ENCODE data around the gene MORF4L2. TPM values are rescaled to one million over a fixed set of nuclear protein-coding genes. Genes with fewer than 3 reads are reported as not detected.
A peak's percentile ranks its signal among the peaks of the same experiment; 100 is the strongest.

The MORF4L2 gene
- total RNA-seq, 2 donors from 2014 or later, result 176 to 184 TPM

DNA sequence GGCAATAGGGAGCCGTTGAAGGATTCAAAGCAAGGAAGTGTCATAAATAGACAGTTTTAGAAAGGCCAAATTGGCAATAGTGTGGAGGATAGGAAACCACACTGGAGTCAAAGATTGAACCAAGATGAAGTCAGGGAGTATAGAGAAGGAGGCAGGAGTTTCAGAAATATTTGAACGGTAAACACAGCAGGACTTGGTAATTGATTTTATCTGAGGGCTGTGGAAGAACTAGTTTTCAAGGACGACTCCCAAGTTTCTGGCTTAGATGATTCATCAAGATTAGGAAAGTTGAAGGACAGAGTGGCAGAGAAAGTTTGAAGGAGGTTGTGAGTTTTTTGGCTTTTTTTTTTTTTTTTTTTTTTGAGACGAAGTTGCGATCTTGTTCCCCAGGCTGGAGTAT lies 12.7 kb upstream of the MORF4L2 start:
- peaks cover 17 to 24% of the 10 kb centered on the region in 2 donors for H3K27me3 Mint-ChIP-seq
- H3K4me1 Mint-ChIP-seq (ENCODE audit: low read depth in 2 of 2), result no peaks in the 10 kb centered on the region
- H3K36me3 Mint-ChIP-seq, result no peaks in the 10 kb centered on the region
- H3K9me3 Mint-ChIP-seq, result no peaks in the 10 kb centered on the region
- no peak for DNase-seq (ENCODE audit: low spot score)
- no peak overlapping the region for H3K4me3 Mint-ChIP-seq
- H3K27ac Mint-ChIP-seq, result no peak overlapping the region
- no peak for ATAC-seq

DNA sequence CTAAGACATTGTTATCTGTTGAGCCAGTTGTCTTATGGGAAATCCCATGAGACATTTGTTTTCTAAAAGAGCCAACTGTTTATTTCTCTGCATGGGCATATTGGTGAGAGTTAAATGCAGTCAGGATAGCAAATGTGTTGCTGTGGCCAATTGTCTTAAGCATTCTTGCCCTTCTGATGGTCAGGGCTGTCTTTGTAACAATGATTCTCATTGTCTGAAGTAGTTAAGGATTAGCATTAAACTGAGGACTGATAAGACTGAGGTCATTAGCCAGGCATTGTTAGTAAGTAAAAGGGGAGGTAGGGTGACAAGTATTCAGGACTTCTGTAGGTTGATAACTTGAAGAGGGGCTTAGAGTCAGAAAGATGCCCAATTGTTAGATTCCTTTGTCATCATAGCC lies 11.2 kb upstream of the MORF4L2 start:
- Mint-ChIP-seq H3K27ac (no peak overlapping the region), H3K36me3 (no peaks in the 10 kb centered on the region), H3K4me3 (no peak overlapping the region), H3K27me3 (peaks cover 17 to 20% of the 10 kb centered on the region in 2 donors), H3K4me1 (ENCODE audit: low read depth in 2 of 2) (no peaks in the 10 kb centered on the region), H3K9me3 (no peaks in the 10 kb centered on the region)
- DNase-seq (ENCODE audit: low spot score), result no peak
- no peak for ATAC-seq

DNA sequence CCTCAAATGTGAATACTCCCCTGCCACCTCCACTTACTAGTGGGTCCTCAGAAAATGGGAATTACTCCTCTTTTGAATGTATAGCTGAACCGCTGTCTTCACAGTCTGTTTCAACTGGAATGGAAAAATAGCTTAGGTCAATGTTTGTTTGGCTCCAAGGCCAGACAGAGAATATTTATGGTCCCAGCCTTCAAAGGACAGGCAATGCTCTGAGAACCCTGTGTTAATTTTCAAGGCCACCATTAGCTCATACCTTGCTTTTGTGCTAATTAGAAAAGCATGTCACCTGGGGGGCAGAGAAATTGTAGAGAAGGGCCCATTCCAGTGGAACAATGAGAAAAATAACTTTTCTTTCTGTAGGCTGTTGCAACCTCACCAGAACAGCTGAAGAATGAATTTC lies 4.6 kb upstream of the MORF4L2 start:
- H3K27me3 Mint-ChIP-seq, result peaks cover 0 to 8% of the 10 kb centered on the region in 2 donors
- DNase-seq (ENCODE audit: low spot score), result no peak
- H3K27ac Mint-ChIP-seq, result no peak overlapping the region
- no peak overlapping the region for H3K4me3 Mint-ChIP-seq
- H3K9me3 Mint-ChIP-seq, result no peaks in the 10 kb centered on the region
- ATAC-seq, result no peak
- no peaks in the 10 kb centered on the region for H3K4me1 Mint-ChIP-seq (ENCODE audit: low read depth in 2 of 2)
- no peaks in the 10 kb centered on the region for H3K36me3 Mint-ChIP-seq

DNA sequence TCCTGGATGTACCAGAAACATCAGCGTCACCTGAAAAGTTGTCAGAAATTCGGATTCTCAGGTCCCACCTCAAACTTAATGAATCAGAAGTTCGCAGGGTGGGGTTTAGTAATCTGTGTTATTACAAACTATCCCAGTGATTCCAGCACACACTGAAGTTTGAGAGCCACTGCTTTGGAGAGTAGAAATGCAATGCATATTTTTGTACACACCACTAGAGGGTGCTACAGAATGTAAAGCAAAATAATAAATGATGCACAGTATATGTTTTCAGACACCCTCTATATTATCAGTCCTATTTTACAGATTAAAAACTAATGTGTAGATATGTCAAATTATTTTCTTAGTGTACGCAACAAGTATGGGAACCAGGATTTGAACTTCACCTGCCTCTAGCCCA lies 2.4 kb upstream of the MORF4L2 start:
- Mint-ChIP-seq H3K4me3 (no peak overlapping the region), H3K9me3 (no peaks in the 10 kb centered on the region)

DNA sequence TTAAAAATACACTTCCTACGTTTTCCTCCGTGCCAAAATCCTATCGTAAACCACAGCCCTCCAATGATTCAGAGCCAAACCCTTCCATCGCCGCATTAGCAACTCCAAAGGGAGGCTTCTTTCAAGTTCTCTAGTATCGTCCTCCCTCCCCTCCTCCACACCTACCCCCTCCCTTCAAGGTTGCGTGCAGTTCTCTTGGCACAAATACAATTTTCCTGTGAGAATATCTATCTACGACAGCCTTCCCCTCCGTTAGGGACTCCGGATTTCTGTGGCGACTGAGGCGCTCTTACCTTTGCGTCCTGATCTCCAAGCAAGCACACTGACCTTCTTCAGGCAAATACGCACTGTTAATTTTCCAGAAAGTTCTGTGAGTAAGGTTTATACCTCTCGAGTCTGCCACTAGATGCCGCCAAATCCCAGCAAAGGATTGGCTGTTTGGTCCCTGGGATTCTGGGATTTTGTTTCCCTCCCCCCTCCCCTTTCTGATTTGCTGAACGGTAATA lies 1.2 kb upstream of the MORF4L2 start:
- Mint-ChIP-seq H3K4me3 (no peak overlapping the region), H3K36me3 (peaks cover 6% of the 10 kb centered on the region), H3K4me1 (ENCODE audit: low read depth in 2 of 2) (peaks cover 3 to 4% of the 10 kb centered on the region in 2 donors), H3K9me3 (no peaks in the 10 kb centered on the region), H3K27ac (no peak overlapping the region), H3K27me3 (peaks cover 0 to 2% of the 10 kb centered on the region in 2 donors)
- no peak for DNase-seq (ENCODE audit: low spot score)
- no peak for ATAC-seq

More for the DNA sequence above, 2.4 kb upstream of the MORF4L2 start:
- DNase-seq (ENCODE audit: low spot score) (no peak), ATAC-seq (no peak)
- Mint-ChIP-seq H3K27me3 (peaks cover 0 to 3% of the 10 kb centered on the region in 2 donors), H3K36me3 (peaks cover 2% of the 10 kb centered on the region), H3K27ac (no peak overlapping the region), H3K4me1 (ENCODE audit: low read depth in 2 of 2) (peaks cover under 1% of the 10 kb centered on the region in 2 donors)

DNA sequence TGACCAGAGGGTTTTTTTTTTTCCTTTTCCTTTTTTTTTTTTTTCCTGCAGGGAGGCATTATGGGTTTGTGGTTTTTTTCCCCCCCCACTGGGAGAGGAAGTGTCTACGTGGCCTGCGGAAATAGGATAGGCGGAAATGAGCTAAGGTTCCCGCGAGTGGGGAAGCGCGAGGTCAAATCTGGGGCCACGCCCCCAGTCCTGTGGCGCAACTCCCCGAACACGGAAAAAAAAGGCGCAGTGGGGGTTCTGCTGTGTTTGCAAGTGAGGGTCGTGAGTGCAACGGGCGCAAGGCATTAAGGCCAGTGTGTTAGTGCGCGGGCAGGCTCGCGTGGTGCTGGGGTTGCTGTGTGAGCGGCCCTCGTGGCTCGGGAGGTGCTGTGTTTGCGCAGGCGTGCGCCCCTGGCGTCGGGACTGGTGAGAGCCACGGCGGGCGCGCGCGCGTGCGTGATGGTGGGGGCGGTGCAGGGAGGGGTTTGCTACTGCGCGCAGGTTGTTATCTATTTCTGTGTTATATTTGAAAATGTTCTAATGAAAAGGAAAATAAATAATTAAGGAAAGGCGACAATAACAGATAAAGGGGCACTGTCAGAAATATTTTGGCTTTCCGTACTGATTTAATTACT lies 685 bp upstream of the MORF4L2 start:
- no peaks in the 10 kb centered on the region for H3K9me3 Mint-ChIP-seq
- H3K4me1 Mint-ChIP-seq (ENCODE audit: low read depth in 2 of 2), result peaks cover 3 to 4% of the 10 kb centered on the region in 2 donors
- ATAC-seq (peak; percentile 81 to 84), DNase-seq (ENCODE audit: low spot score) (peak; percentile 90)
- H3K27ac Mint-ChIP-seq, result no peak overlapping the region
- H3K4me3 Mint-ChIP-seq, result no peak overlapping the region
- H3K27me3 Mint-ChIP-seq, result no peaks in the 10 kb centered on the region
- H3K36me3 Mint-ChIP-seq, result peaks cover 6% of the 10 kb centered on the region

DNA sequence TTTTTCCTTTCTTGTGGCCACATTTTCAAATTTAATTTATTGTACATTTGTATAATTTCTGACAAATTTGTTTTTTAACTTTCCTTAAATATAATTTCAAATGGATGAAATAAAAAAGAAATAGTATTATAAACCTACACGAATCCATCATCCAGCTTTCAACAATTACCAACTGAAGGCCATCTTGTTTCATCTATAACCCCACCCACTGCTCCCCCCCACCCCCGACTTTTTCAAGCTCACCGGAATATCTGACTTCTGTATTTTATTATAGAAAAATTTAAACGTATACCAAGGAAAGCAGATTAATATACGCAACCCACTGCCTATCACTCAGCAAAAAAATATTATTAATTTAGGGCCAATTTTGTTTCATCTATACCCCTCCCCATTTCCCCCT lies 1.1 kb downstream of the MORF4L2 start:
- H3K4me1 Mint-ChIP-seq (ENCODE audit: low read depth in 2 of 2), result peaks cover 3 to 4% of the 10 kb centered on the region in 2 donors
- H3K9me3 Mint-ChIP-seq, result no peaks in the 10 kb centered on the region
- DNase-seq (ENCODE audit: low spot score) (no peak), ATAC-seq (no peak)
- H3K4me3 Mint-ChIP-seq, result no peak overlapping the region
- H3K27me3 Mint-ChIP-seq, result no peaks in the 10 kb centered on the region
- H3K36me3 Mint-ChIP-seq, result peaks cover 6% of the 10 kb centered on the region
- no peak overlapping the region for H3K27ac Mint-ChIP-seq

DNA sequence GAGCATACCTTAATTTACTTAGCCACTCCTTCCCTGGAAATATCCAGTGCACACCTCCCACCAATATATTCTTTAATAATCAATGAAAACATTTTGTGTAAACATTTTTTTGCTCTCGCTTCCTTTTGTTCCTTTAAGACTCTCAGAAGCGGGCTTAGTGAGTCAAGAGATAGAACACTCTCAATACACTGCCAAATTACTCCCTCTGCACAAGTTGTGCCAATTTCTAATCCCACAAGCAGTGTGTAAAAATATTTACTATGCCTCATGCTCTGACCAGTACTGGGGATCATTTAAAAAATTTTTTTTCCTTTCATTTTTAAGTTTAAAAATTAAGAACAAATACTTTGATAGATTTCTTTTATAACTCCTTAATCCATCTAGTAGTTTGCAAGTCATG lies 5.1 kb downstream of the MORF4L2 start:
- no peak for DNase-seq (ENCODE audit: low spot score)
- H3K27me3 Mint-ChIP-seq, result peaks cover 0 to 6% of the 10 kb centered on the region in 2 donors

DNA sequence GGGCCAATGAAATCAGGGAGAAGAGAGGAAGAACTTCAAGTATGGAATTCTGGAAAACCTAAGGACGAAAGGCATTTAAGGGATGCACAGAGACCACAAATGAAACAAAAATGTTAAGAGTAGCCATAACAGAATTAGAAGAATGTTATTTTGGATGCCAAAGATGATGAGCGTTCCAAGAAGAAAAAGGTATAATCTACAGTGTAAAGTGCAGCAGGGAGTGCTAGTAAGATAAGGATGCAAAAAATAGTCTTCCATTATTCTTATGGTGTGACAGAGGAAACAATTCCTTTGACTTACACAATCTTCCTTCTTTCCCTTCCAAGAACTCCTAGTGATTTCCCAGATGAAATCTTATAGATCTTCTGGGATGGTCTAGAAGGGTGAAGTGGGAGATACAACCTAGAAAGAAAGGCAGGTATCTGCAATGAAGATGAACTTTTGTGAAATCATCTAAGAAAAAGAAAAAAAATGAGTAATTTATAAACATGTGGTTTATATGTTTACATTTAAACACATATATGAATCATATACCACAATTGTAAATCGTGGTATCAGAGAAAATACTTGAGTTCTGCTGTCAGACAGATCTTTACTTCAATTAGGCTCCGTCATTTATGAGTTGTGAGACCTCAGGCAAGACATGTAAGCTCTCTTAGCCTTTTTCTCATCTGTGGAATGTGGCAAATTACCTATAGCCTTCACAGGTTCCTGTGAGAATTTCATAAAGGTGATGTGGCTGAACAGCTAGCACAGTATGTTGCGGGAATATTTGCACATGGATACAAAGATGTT lies 8.1 kb downstream of the MORF4L2 start:
- Mint-ChIP-seq H3K9me3 (no peaks in the 10 kb centered on the region), H3K4me3 (no peak overlapping the region), H3K27me3 (peaks cover 0 to 6% of the 10 kb centered on the region in 2 donors), H3K27ac (peak overlapping the region in 1 of 2 donors; percentile 8), H3K36me3 (peaks cover 21% of the 10 kb centered on the region), H3K4me1 (ENCODE audit: low read depth in 2 of 2) (peaks cover 0 to 12% of the 10 kb centered on the region in 2 donors)
- no peak for ATAC-seq
- no peak for DNase-seq (ENCODE audit: low spot score)

More for the DNA sequence above, 5.1 kb downstream of the MORF4L2 start:
- ATAC-seq, result no peak
- peaks cover 3 to 17% of the 10 kb centered on the region in 2 donors for H3K4me1 Mint-ChIP-seq (ENCODE audit: low read depth in 2 of 2)
- peaks cover 26% of the 10 kb centered on the region for H3K36me3 Mint-ChIP-seq
- no peaks in the 10 kb centered on the region for H3K9me3 Mint-ChIP-seq
- no peak overlapping the region for H3K27ac Mint-ChIP-seq
- no peak overlapping the region for H3K4me3 Mint-ChIP-seq

DNA sequence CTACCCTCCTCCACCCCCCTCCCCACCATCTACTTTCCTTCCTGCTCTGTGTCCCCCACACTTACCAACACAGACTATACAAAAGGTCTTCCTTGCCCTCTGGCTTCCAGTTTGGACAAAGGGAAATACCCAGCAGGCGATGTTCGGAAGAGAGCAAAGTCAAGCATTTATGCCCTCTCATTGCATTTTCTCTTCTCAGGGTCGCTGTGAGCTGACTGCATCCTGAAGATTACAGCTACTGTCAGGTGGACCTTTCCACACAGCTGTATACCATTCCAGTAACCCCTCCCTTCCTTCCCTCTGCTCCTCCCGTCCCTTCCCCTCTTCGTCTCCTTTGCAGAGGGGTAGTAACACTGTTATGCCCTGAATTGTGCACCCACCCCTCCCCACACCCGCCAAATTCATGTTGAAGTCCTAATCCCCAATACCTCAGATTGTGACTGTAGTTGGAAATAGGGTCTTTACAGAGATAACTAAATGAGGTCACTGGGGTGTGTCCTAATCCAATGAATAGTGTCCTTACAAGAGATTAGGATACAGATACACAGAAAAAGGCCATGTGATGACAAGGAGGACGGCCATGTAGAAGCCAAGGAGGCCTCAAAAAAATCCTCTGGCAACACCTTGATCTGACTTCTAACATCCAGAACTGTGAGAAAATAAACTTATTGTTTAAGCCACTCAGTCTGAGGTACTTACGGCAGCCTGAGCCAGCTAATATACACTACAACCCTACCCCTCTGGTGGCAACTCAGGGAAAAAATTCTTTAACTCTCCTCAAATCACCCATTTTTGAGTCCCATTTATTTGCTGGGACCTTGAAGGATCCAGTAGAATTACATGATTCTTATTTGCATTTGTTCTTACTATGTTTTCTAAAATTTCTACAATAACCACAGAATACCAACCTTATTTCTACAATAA lies 11.7 kb downstream of the MORF4L2 start:
- H3K4me1 Mint-ChIP-seq (ENCODE audit: low read depth in 2 of 2), result peaks cover 0 to 12% of the 10 kb centered on the region in 2 donors
- H3K27ac Mint-ChIP-seq, result no peak overlapping the region
- no peak for ATAC-seq
- no peaks in the 10 kb centered on the region for H3K9me3 Mint-ChIP-seq
- no peak overlapping the region for H3K4me3 Mint-ChIP-seq
- no peak for DNase-seq (ENCODE audit: low spot score)
- peaks cover 21% of the 10 kb centered on the region for H3K36me3 Mint-ChIP-seq
- peaks cover 0 to 6% of the 10 kb centered on the region in 2 donors for H3K27me3 Mint-ChIP-seq

DNA sequence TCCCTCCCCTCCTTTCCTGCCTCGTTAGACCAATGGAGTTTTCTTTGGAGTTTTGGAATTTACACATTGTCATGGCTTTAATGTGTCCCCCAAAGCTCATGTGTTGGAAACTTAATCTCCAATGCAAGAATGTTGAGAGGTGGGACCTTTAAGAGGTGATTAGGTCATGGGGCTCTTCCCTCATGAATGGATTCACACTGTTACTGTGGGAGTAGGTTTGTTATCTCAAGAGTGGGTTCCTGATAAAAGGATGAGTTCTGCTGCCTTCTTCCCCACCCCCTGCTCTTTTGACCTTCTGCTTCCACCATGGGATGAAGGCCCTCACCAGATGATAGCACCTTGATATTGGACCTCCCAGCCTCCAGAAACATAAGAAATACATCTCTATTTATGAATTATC lies 16.8 kb downstream of the MORF4L2 start:
- H3K4me1 Mint-ChIP-seq (ENCODE audit: low read depth in 2 of 2), result no peaks in the 10 kb centered on the region
- no peaks in the 10 kb centered on the region for H3K9me3 Mint-ChIP-seq
- no peak overlapping the region for H3K4me3 Mint-ChIP-seq
- no peak overlapping the region for H3K27ac Mint-ChIP-seq
- H3K36me3 Mint-ChIP-seq, result no peaks in the 10 kb centered on the region
- no peak for ATAC-seq
- H3K27me3 Mint-ChIP-seq, result peaks cover 6 to 8% of the 10 kb centered on the region in 2 donors
- DNase-seq (ENCODE audit: low spot score), result no peak

DNA sequence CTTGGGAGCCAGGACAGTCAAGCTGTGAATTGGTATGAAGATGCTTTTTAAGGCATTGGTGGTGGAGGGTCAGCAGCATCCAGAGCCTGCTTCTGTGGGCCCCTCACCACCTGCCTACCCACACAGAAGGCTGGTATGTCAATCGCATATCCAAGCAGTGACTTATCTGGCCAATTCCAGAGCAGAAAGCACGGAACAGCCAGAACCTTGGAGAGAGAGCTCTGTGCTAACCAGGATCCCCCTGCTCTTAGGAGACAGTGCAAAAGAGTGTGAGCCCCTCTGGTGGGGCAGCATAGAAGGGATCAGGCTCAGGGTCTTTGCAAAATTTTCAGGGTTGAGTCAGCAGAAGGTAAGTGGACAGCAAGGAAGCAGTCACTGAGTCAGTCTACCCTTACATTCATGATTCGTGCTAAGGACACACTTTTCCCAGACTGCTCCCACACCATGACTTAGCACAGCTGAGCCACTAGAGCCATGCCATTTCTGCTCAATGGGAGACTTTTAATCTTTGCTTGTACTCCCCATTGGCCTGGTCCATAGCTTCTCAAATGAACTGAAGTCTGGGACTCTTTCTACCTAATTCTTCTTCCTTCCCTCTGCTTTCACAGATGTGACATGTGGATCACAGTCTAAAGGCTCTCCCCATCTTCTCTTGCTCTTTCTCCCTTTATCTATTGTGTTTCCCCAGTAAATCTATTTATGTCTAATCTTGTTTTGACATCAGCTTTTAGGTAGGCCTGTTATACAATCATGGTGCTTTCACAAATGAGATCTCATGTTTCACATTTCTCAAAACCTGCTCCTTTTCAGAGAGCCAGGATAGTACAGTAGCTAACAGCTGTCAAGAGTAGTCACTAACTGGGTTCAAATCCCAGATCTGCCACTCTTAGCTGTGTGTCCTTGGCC lies 20.0 kb downstream of the MORF4L2 start:
- ATAC-seq, result peak in 1 of 2 donors; percentile 52
- no peaks in the 10 kb centered on the region for H3K4me1 Mint-ChIP-seq (ENCODE audit: low read depth in 2 of 2)
- H3K27me3 Mint-ChIP-seq, result peaks cover 14 to 21% of the 10 kb centered on the region in 2 donors
- no peaks in the 10 kb centered on the region for H3K36me3 Mint-ChIP-seq
- H3K4me3 Mint-ChIP-seq, result no peak overlapping the region
- no peak for DNase-seq (ENCODE audit: low spot score)
- H3K27ac Mint-ChIP-seq, result no peak overlapping the region
- H3K9me3 Mint-ChIP-seq, result no peaks in the 10 kb centered on the region
